HepG2 (cell line): ENCODE measurements around the gene NUBPL. TPM values are rescaled to one million over a fixed set of nuclear protein-coding genes. Genes with fewer than 3 reads are reported as not detected.

Source experiments
- ADNP ChIP-seq: sonication (generic); formaldehyde crosslinking; IDR thresholded peaks from 2 replicates; pipeline ENCODE4 v1.4.0; 2020; ENCODE audit warnings: missing genetic modification reagents
- ATRX ChIP-seq: sonication (generic); formaldehyde crosslinking; IDR thresholded peaks from 2 replicates; pipeline ENCODE4 v1.4.0; 2020; ENCODE audit warnings: missing genetic modification reagents, borderline replicate concordance
- CEBPB ChIP-seq: IDR thresholded peaks from 2 replicates; pipeline ENCODE4 v1.6.1; 2011; ENCODE audit warnings: low read depth, low read length, improper control_type of control experiment, borderline replicate concordance
- CEBPZ ChIP-seq: IDR thresholded peaks from 2 replicates; pipeline ENCODE4 v1.6.1; 2012; ENCODE audit warnings: low read length, improper control_type of control experiment
- CENPT ChIP-seq: sonication (generic); formaldehyde crosslinking; IDR thresholded peaks from 2 replicates; pipeline ENCODE4 v1.8.0; 2022; ENCODE audit warnings: low read depth, mild to moderate bottlenecking, moderate library complexity, missing genetic modification reagents
- CTCF ChIP-seq: sonication (generic); formaldehyde crosslinking; IDR thresholded peaks from 2 replicates; pipeline ENCODE4 v1.5.0; 2020; ENCODE audit warnings: mild to moderate bottlenecking, missing genetic modification reagents, moderate library complexity
- FOSL1 ChIP-seq: sonication (generic); formaldehyde crosslinking; IDR thresholded peaks from 2 replicates; pipeline ENCODE4 v1.9.0; 2021; ENCODE audit warnings: missing genetic modification reagents, borderline replicate concordance
- GLI4 ChIP-seq: sonication (generic); formaldehyde crosslinking; IDR thresholded peaks from 2 replicates; pipeline ENCODE4 v1.5.1; 2020; ENCODE audit warnings: missing genetic modification reagents, mild to moderate bottlenecking, moderate library complexity, borderline replicate concordance
- KLF15 ChIP-seq: sonication (generic); formaldehyde crosslinking; IDR thresholded peaks from 2 replicates; pipeline ENCODE4 v1.8.1; 2023; ENCODE audit warnings: borderline replicate concordance, mild to moderate bottlenecking, inconsistent platforms, missing genetic modification reagents, mixed read lengths
- MIXL1 ChIP-seq: IDR thresholded peaks from 2 replicates; pipeline ENCODE4 v1.6.1; 2016
- NFKB2 ChIP-seq: sonication (generic); formaldehyde crosslinking; IDR thresholded peaks from 2 replicates; pipeline ENCODE4 v1.4.0; 2020; ENCODE audit warnings: missing genetic modification reagents, borderline replicate concordance
- NR2F2 ChIP-seq: IDR thresholded peaks from 2 replicates; pipeline ENCODE4 v1.6.1; 2012; ENCODE audit warnings: low read depth, inconsistent platforms, borderline replicate concordance
- POGZ ChIP-seq: sonication (generic); formaldehyde crosslinking; IDR thresholded peaks from 2 replicates; pipeline ENCODE4 v1.4.0; 2020; ENCODE audit warnings: mild to moderate bottlenecking, missing genetic modification reagents
- PREB ChIP-seq: sonication (generic); formaldehyde crosslinking; IDR thresholded peaks from 2 replicates; pipeline ENCODE4 v1.4.0; 2020; ENCODE audit warnings: missing genetic modification reagents
- RBAK ChIP-seq: sonication (generic); formaldehyde crosslinking; IDR thresholded peaks from 2 replicates; pipeline ENCODE4 v1.5.1; 2020; ENCODE audit warnings: mild to moderate bottlenecking, missing genetic modification reagents
- REL ChIP-seq: sonication (generic); formaldehyde crosslinking; conservative IDR thresholded peaks from 2 replicates; pipeline ENCODE4 v1.8.0; 2022; ENCODE audit warnings: mild to moderate bottlenecking, missing genetic modification reagents, moderate library complexity
- REXO4 ChIP-seq: sonication (generic); formaldehyde crosslinking; IDR thresholded peaks from 2 replicates; pipeline ENCODE4 v1.8.0; 2022; ENCODE audit warnings: missing genetic modification reagents, mild to moderate bottlenecking, borderline replicate concordance
- TGIF2 ChIP-seq: IDR thresholded peaks from 2 replicates; pipeline ENCODE4 v1.6.1; 2016; ENCODE audit warnings: control low read depth, missing compliant biosample characterization
- ZFP36 ChIP-seq: fragments of 150-350 bp; IDR thresholded peaks from 2 replicates; pipeline ENCODE4 v1.6.1; 2018; ENCODE audit warnings: borderline replicate concordance, low read length, low read depth; ENCODE audit not compliant: partially characterized antibody
- ZNF292 ChIP-seq: sonication (generic); formaldehyde crosslinking; IDR thresholded peaks from 2 replicates; pipeline ENCODE4 v1.8.1; 2022; ENCODE audit warnings: mild to moderate bottlenecking, low read depth, missing genetic modification reagents, borderline replicate concordance
- ZNF629 ChIP-seq: sonication (generic); formaldehyde crosslinking; conservative IDR thresholded peaks from 2 replicates; pipeline ENCODE4 v1.5.0; 2020; ENCODE audit warnings: missing genetic modification reagents
- ZNF660 ChIP-seq: sonication (generic); formaldehyde crosslinking; IDR thresholded peaks from 2 replicates; pipeline ENCODE4 v1.5.1; 2020; ENCODE audit warnings: mild to moderate bottlenecking, low read depth, missing genetic modification reagents, borderline replicate concordance
- ZNF740 ChIP-seq: sonication (generic); formaldehyde crosslinking; IDR thresholded peaks from 2 replicates; pipeline ENCODE4 v1.4.0; 2020; ENCODE audit warnings: missing genetic modification reagents
- ZSCAN20 ChIP-seq: sonication (generic); formaldehyde crosslinking; IDR thresholded peaks from 2 replicates; pipeline ENCODE4 v1.4.0; 2020; ENCODE audit warnings: missing genetic modification reagents, mild to moderate bottlenecking, borderline replicate concordance
- polyA plus RNA-seq, 8 experiments: library from polyadenylated mRNA; depleted of rRNA in 3 of 8; stranded (reverse) in 7 of 8; unstranded in 1 of 8; fragments of >200 nt; fragmentation: Illumina TruSeq in 4 of 8; extraction: Trizol in 4 of 8; gene quantifications; 2 replicates each; pipeline versions ENCODE4 v1.2.1 to v1.2.3, GENCODE V29; 2011 to 2016; ENCODE audit warnings: low read depth in 4 of 8, missing spikeins in 1 of 8, mixed read lengths in 1 of 8; ENCODE audit not compliant: insufficient read depth in 1 of 8
- total RNA-seq, 5 experiments: library from RNA; depleted of rRNA; stranded (reverse); fragments of >200 nt; fragmentation: Illumina TruSeq; extraction: Trizol; gene quantifications; 2 replicates each; pipeline ENCODE4 v1.2.3, GENCODE V29; 2016; ENCODE audit warnings: low read depth in 1 of 5

NUBPL gene
- total and polyA plus RNA-seq, 2 of the 13 experiments (the other 11 are each of a cell fraction or from before 2014, with no cell fraction given): 21.3 to 44.1 TPM

DNA sequence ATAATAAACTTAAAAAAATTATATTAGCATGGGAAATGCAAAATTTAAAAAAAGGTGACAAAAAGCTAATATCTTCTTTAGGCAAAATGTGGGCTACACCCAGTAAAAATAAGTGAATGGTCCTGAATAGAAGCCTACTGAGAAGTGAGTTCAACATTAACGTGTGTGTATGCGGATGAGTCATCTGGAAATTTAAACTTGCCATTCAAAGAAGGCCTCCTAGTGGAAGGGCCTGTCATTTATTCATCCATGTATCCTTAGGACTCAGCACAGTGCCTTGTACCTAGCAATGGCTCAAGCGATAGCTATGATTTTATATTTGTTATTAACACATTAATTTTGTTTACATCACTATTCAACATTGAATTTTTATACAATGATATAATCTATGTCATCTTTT lies 226.2 kb downstream of the NUBPL start (continued):
- TF ChIP-seq FOSL1 (CRISPR knock-in tag): peak; percentile 83
- no peak for TF ChIP-seq ZNF660
- TF ChIP-seq ZSCAN20 (CRISPR knock-in tag): no peak
- no peak for TF ChIP-seq GLI4 (CRISPR knock-in tag)
- no peak for TF ChIP-seq KLF15 (CRISPR knock-in tag)
- TF ChIP-seq ATRX (CRISPR knock-in tag): no peak
- TF ChIP-seq ADNP (CRISPR knock-in tag): no peak
- no peak for TF ChIP-seq REL (CRISPR knock-in tag)
- no peak for TF ChIP-seq PREB
- no peak for TF ChIP-seq TGIF2 (CRISPR knock-in tag)
- TF ChIP-seq ZNF740: no peak
- no peak for TF ChIP-seq NR2F2
- TF ChIP-seq ZNF629: no peak
- no peak for TF ChIP-seq RBAK (CRISPR knock-in tag)
- TF ChIP-seq REXO4: no peak
- TF ChIP-seq CEBPZ: no peak
- no peak for TF ChIP-seq CENPT
- TF ChIP-seq ZNF292 (CRISPR knock-in tag): no peak
- TF ChIP-seq ZFP36: no peak
- TF ChIP-seq POGZ (CRISPR knock-in tag): peak; percentile 26; the same call in 1 of the 2 replicates
- no peak for TF ChIP-seq NFKB2
- TF ChIP-seq CTCF (CRISPR knock-in tag): peak; percentile 51
- no peak for TF ChIP-seq CEBPB
- 0 out of 2 replicates have a peak, but pooled peaks have one; percentile 30 for TF ChIP-seq MIXL1 (CRISPR knock-in tag)
